Measurements from ENCODE around the gene PRL.

Gene PRL

GRCh38 chr6:22239261-22239921 lies 57.4 kb downstream of the PRL start:
- ChIA-PET POLR2A (no interaction called here), CTCF (no interaction called here)
- DNase-seq (ENCODE audit: extremely low spot score) = no peak
- TF ChIP-seq SP1 (IDR thresholded peaks at IDR 0.05) (no peak), ELF4 (IDR thresholded peaks at IDR 0.05) (no peak), BHLHE40 (IDR thresholded peaks at IDR 0.05; ENCODE audit: borderline replicate concordance) (no peak), LEF1 (IDR thresholded peaks at IDR 0.05; ENCODE audit: borderline replicate concordance) (no peak), HDGF (IDR thresholded peaks at IDR 0.05; ENCODE audit: borderline replicate concordance) (no peak), NFRKB (IDR thresholded peaks at IDR 0.05) (no peak), PKNOX1 (IDR thresholded peaks at IDR 0.05) (no peak), CTBP1 (IDR thresholded peaks at IDR 0.05; ENCODE audit: borderline replicate concordance) (no peak), TARDBP (IDR thresholded peaks at IDR 0.05) (no peak), ZNF384 (IDR thresholded peaks at IDR 0.05) (no peak), FOXM1 (IDR thresholded peaks at IDR 0.05; ENCODE audit: borderline replicate concordance) (no peak)

GRCh38 chr6:22238861-22239260 lies 58.0 kb downstream of the PRL start:
- CTCF ChIA-PET = no interaction called here
- TF ChIP-seq FOXA1 (IDR thresholded peaks at IDR 0.05) (no peak), FOXM1 (IDR thresholded peaks at IDR 0.05; ENCODE audit: borderline replicate concordance) (no peak), LEF1 (IDR thresholded peaks at IDR 0.05; ENCODE audit: borderline replicate concordance) (no peak), SUZ12 (IDR thresholded peaks at IDR 0.05) (no peak), ELF4 (IDR thresholded peaks at IDR 0.05) (no peak), NFRKB (IDR thresholded peaks at IDR 0.05) (no peak), PKNOX1 (IDR thresholded peaks at IDR 0.05) (no peak), SP1 (IDR thresholded peaks at IDR 0.05) (no peak), ZNF384 (IDR thresholded peaks at IDR 0.05) (no peak), ARNT (IDR thresholded peaks at IDR 0.05) (no peak)
- POLR2A ChIA-PET = no interaction called here
- DNase-seq (ENCODE audit: extremely low spot score) = no peak

- ChIA-PET CTCF (no interaction called here), POLR2A (no interaction called here)
- TF ChIP-seq ZNF384 (IDR thresholded peaks at IDR 0.05) = no peak
- no peak for TF ChIP-seq SUZ12 (IDR thresholded peaks at IDR 0.05)
- TF ChIP-seq CTBP1 (IDR thresholded peaks at IDR 0.05; ENCODE audit: borderline replicate concordance) = no peak
- no peak for TF ChIP-seq ELF4 (IDR thresholded peaks at IDR 0.05)
- TF ChIP-seq LEF1 (IDR thresholded peaks at IDR 0.05; ENCODE audit: borderline replicate concordance) = no peak
- no peak for TF ChIP-seq TARDBP (IDR thresholded peaks at IDR 0.05)
- no peak for DNase-seq (ENCODE audit: extremely low spot score)
Measured at GRCh38 chr6:22237526-22237925, 59.3 kb downstream of the PRL start.
